SHP77 treated with DMSO at 0.1 percent for 48 hours (cell line): ENCODE data around the gene FKBP5.
"Not testable (repeated sequence)": the region's sequence is repeated elsewhere in the genome, so short reads cannot be mapped to it uniquely, and the experiment has no call there.

Experiments used
- DNase-seq: peaks from one replicate; lab custom pipeline; 2025; lab: John Stamatoyannopoulos, UW

FKBP5 gene

GRCh38 chr6:35690006-35690405, 1.3 kb upstream of the FKBP5 start:
- DNase-seq, result not testable (repeated sequence)

GRCh38 chr6:35687658-35688604, 784 bp downstream of the FKBP5 start:
- DNase-seq, result no peak

- DNase-seq, result no peak
These were observed 1.7 kb downstream of the FKBP5 start for GRCh38 chr6:35686873-35687555.

GRCh38 chr6:35686436-35686835, 2.3 kb downstream of the FKBP5 start:
- no peak for DNase-seq

- no peak for DNase-seq
These were observed 5.4 kb downstream of the FKBP5 start for GRCh38 chr6:35683267-35683666.

- no peak for DNase-seq
These were observed 7.4 kb downstream of the FKBP5 start for GRCh38 chr6:35681298-35681697.

- DNase-seq, result no peak
These were observed 9.3 kb downstream of the FKBP5 start for GRCh38 chr6:35679399-35679798.

- DNase-seq, result no peak
These were observed 9.9 kb downstream of the FKBP5 start for GRCh38 chr6:35678814-35679213.

GRCh38 chr6:35678021-35678654, 10.6 kb downstream of the FKBP5 start:
- DNase-seq, result no peak

- DNase-seq, result no peak
These were observed 11.3 kb downstream of the FKBP5 start for GRCh38 chr6:35677456-35677855.

- no peak for DNase-seq
These were observed 12.8 kb downstream of the FKBP5 start for GRCh38 chr6:35675871-35676459.

GRCh38 chr6:35674594-35674993, 14.1 kb downstream of the FKBP5 start:
- DNase-seq, result no peak

- DNase-seq, result no peak
These were observed 15.0 kb downstream of the FKBP5 start for GRCh38 chr6:35673755-35674154.

- not testable (repeated sequence) for DNase-seq
These were observed 15.4 kb downstream of the FKBP5 start for GRCh38 chr6:35673284-35673666.

GRCh38 chr6:35670453-35670852, 18.3 kb downstream of the FKBP5 start:
- DNase-seq, result not testable (repeated sequence)

GRCh38 chr6:35669451-35670045, 19.2 kb downstream of the FKBP5 start:
- no peak for DNase-seq

- no peak for DNase-seq
These were observed 19.8 kb downstream of the FKBP5 start for GRCh38 chr6:35668744-35669450.

- DNase-seq, result no peak
These were observed 20.6 kb downstream of the FKBP5 start for GRCh38 chr6:35668096-35668495.

GRCh38 chr6:35665573-35665972, 23.1 kb downstream of the FKBP5 start:
- DNase-seq, result no peak

GRCh38 chr6:35664945-35665344, 23.8 kb downstream of the FKBP5 start:
- no peak for DNase-seq
